Stimulated activated CD8-positive, alpha-beta memory T cell treated with anti-CD3 and anti-CD28 coated beads, Interleukin-2, amount 100 ng/mL, for 48 hours (primary cell): Measurements from ENCODE around the gene ANKRD2.
"Not testable (repeated sequence)": the region's sequence is repeated elsewhere in the genome, so short reads cannot be mapped to it uniquely, and the experiment has no call there.

Experiments
- DNase-seq, 2 donors: peaks; one replicate each; pipeline ENCODE4 v3.0.0-alpha.2; 2020; ENCODE audit warnings: low read depth in 2 of 2

The ANKRD2 gene, protein sequence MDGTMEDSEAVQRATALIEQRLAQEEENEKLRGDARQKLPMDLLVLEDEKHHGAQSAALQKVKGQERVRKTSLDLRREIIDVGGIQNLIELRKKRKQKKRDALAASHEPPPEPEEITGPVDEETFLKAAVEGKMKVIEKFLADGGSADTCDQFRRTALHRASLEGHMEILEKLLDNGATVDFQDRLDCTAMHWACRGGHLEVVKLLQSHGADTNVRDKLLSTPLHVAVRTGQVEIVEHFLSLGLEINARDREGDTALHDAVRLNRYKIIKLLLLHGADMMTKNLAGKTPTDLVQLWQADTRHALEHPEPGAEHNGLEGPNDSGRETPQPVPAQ

DNA sequence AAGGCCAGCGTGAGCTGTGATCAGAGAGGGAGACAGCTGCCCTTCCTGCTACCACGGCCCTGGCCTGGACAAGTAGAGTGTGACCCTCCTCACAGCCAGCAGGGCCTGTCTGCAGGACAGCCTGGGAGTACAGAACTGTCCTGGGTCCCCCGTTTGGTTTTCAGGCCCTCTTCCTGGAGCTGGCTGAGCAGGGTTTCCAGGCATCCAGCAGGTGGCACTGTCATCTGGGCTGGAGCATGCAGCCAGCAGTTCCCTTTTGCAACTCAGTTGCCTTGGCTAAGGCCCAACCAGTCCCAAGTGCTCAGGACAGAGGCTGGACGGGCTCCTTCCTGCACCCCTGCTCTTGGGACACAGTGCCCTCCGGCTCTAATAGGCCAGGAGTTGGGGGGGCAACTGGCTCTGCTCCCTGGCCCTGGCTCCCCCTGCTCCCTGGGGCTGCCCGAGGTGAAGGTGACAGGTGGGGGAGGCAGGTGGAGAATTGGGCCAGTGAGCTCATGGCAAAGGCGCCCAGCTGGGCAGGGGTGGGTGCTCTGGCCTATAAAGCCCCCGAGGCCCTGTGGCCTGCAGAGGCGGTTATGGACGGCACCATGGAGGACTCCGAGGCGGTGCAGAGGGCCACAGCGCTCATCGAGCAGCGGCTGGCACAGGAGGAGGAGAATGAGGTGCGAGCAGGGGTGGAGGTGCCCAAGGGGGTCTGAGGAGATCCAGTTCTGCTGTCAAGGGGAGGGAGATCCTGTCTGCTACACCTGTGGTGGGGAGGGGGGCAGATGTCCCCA is at the start of gene ANKRD2:
ANKRD2 (plus strand) TSS at position 566 of the 776 bp plus-strand sequence; CDS start at position 576, 10 bp downstream.
- DNase-seq: peak; percentile 25 to 45

DNA sequence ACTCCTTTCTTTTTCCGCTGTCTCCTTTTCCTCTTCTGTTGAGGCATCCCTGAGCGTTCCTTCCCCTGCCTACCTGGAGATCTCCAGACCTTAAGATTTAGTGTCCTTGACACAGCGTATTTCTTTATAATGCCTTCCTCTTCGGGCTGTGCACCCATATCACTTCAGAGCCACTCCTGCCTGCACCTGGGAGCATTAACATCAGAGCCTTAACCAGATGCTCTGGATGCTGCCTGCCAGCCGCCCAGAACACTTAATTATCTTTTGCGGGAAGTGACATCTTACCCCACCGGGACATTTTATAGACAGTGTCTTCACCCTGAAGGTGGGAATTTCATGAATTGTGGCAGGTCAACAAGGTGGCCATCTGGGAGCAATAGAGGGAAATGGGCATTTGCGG is 49.6 kb upstream of the ANKRD2 start:
- no peak for DNase-seq

DNA sequence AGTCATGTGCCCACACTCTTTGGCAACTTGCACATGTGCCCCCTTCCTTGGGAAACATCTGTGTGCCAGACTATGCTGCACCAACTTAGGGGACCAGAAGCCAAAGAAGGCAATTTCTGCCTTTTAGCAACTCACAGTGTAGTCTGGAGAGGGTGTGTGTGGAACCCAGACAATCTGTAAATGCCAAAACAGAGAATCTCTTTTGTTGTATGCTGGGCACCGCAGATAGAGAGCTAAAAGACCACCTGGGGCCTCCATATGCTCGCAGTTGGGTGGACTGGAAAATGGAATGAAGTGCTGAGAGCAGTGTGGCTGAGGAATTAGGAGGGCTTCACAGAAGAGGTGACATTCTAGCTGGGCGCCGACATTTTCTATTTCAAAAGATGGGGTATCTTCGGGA is 47.5 kb upstream of the ANKRD2 start:
- no peak for DNase-seq

DNA sequence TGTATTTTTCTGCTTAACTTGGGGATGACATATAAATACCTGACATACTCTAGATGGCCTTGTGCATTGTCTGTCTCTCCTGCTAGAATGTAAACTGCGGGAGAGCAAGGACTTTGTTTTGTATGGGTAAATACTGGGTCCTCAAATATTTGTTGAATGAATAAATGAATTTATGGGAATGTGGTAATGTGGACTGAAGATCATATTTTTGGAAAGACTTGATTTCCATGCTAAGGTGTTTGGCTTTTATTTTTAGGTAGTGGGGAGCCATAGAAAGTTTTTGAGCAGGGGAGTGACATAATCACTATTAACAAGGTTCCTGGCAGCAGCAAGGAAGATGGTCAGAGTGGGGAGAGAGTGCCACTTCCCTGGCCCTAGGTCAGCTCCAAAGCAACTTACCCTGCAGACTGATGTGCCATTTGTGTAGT is 46.9 kb upstream of the ANKRD2 start:
- DNase-seq: no peak

DNA sequence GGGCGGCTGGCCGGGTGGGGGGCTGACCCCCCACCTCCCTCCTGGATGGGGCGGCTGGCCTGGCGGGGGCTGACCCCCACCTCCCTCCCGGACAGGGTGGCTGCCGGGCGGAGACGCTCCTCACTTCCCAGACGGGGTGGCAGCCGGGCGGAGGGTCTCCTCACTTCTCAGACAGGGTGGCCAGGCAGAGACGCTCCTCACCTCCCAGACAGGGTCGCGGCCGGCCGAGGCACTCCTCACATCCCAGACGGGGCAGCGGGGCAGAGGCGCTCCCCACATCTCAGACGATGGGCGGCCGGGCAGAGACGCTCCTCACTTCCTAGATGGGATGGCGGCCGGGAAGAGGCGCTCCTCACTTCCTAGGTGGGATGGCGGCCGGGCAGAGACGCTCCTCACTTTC is 43.7 kb upstream of the ANKRD2 start:
- not testable (repeated sequence) for DNase-seq

DNA sequence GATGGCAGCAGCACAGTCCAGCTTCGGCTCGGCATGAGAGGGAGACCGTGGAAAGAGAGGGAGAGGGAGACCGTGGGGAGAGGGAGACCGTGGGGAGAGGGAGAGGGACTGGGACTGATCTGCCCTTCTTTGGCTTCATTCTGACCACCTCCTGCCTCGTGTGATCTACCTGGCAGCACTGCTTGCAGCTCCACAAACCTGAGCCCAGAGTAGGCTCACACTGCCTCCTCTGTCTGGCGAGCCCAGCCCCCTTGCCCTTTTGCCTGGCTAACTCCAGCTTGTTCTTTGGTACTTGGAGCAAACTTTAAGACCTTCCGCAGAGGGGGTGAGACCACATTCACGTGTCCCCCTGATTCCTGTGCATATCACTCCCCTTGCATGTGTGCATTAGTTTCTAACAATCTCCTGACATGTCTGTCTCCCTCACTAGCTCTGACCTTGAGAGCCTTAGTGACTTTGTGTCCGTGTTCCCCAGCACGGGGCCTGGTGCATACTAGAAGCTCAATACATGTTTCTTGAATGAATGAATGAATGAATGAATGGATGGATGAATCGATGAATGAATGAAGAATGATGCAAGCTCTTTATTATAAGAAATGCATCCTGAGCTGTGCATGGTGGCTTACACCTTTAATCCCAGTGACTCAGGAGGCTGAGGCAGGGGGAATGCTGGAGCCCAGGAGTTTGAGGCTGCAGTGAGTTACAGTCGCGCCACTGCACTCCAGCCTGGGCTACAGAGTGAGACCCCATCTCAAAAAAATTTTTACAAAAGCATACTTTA is 42.7 kb upstream of the ANKRD2 start:
- DNase-seq: no peak

DNA sequence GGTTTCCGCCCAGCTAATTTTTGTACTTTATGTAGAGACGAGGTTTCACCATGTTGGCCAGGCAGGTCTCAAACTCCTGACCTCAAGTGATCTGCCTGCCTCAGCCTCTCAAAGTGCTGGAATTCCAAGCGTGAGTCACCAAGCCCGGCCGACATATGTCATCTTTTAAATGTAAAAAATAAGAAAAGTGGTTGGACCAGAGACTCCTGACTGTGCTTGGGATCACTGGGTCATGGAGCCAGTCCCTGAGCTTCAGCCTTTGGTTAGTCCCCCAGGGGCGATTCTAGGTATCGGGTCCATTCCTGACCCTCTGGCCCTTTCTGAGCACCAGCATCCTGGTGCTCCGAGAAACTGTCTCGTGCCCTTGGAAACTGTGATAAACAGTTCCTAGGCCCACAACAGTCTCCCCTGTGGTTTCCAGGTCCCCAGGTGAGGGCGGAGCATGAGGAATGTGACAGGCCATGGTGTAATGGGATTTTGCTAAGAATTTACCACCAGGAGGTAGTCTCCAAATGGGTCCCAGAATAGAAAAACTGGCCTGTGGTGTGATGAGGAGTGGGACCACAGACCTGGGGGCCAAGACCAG is 41.1 kb upstream of the ANKRD2 start:
- no peak for DNase-seq

DNA sequence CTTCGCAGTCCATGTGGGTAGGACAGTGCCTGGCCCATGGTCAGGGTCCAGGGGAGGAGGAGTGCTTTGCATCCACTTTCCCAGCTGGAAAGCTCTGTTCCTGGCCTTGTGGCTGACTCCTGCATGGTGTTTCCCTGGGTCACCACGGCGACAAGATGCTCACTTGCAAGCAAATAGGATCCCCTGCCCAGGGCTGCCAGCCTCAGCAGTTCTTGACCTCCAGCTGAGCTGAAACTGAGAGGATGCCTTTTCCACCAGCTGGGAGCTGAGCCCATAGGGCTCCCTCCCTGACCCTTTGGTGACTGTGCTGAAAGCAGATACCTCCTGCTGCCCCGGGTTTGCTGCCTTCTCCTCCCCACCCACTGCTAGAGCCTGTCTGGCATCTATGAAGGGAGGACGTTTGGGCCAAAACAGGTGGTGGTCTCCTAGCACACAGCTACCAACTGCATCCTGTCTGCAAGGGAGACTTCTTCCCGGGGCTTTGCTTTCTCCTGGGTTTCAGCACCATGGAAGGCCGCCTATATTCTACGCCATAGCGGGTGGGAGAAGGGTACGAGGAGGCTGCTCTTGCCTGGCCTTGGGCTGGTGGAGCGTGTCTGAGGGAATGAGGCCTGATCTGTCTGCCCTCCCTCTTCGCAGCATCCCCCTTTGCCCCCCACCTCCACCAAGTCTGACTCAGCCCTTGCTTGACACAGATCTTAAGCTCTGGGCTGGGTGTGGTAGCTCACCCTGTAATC is 39.5 kb upstream of the ANKRD2 start:
- DNase-seq: no peak

DNA sequence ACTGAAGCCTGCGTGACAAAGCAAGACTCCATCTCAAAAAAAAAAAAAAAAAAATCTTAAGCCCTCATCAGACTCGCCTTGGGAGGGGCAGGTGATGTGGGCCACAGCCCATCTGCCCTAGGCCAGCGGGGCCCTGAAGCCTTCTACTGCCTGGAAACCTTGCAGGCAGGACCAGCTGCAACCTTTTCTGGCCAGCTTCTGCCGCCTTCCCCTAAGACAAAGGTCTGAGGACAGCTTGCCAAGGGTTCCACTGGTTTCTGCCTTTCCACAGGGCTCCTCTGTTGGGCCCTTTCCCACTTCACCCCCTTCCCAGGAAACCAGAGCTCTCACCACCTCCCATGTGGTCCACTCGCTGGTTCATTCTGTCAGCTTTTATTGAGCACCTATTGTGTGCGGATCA is 38.7 kb upstream of the ANKRD2 start:
- no peak for DNase-seq

DNA sequence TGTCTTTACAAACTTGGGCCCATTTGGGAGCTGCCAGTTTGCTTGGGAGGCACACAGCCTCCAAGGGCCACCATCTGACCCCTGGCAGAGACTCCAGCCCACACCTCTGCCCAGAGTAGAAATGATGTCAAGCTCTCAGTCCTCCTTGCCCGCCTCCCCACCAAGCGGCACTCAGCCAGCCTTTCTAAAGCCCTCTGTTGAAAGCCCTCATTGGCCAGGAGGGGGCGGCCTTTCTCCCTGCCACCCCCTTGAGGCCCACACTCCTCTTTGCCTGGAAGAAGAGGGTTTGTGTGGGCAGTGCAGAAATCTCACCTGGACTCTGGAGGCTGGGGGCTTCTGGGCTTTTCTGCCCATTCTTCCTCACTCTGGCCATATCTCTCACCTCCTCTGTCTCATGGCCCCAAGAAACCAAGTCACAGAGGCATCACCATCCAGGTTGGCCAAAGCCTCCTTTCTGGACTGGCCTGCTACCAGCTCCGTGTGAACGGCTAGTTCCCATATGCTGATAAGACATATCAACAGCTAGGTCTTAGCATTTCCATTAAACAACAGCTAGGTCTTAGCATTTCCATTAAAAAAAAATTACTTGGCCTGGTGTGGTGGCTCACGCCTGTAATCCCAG is 37.7 kb upstream of the ANKRD2 start:
- DNase-seq: peak in 1 of 2 donors; percentile 41

DNA sequence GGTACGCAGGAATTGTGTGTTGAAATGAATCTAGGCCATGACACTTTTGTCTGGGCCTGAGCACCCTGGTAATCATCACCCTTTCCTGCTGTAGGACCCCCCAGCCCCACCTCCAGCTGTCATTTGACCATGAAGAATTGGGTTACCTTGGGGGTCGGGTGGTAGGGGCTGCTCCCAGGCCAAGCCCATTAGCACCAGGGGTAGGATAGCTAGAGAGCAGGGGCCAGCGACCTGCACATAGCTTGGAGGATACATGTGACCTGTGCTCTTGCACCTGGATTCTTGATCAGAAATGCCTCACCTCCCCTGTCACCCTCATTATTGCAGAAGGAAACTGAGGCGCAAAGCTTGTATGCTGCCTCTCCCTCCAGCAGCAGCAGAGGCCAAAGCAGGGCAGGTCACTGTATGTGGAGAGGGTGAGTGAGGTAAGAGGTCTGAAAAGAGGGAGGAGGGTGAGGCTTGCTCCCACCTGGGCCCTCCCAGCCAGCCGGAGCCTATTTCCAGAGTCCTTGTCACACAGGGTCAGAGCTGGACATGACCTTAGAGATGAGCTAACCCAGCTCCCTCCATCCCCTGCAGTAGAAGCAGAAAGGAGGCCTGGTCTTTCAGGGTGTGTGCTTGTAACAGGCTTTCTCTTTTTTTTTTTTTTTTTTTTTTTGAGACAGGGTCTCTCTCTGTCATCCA is 35.3 kb upstream of the ANKRD2 start:
- no peak for DNase-seq

DNA sequence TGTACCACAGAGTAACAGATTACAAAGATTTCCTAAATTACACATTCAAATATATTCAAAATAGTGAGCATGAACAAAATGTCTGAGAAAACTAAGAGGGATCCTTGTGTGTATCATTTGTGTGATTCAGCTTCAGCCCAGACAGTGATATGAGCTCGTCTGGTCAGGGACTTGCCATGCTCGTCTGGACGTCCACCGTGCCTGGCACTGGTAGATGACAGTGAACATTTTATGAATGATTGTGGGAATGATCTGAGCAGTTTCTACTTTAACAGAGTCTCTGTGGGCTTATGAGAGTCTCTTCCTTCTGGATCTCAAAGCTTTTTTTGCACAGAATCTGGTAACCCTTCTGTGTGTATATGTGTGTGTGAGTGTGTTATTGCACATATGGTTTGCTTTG is 34.2 kb upstream of the ANKRD2 start:
- DNase-seq: no peak

DNA sequence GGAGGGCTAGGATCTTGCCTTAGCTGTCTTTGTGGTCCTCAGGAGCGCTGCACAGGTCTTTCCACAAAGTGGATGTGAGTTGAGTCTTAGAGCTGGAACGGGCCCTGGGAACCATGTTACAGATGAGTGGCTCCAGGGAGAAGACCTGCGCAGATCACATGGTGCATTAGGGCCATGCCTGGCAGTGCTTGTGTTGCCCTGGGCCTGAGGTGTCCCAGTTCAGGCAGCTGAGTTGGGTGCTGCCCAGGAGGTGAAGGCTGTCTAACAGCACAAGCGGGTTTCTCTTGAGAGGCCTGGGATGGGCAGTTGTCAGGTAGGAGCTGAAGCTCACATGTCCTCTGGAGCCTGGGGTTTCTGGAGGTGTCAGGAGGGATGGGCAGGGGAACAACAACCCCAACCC is 33.7 kb upstream of the ANKRD2 start:
- DNase-seq: no peak

DNA sequence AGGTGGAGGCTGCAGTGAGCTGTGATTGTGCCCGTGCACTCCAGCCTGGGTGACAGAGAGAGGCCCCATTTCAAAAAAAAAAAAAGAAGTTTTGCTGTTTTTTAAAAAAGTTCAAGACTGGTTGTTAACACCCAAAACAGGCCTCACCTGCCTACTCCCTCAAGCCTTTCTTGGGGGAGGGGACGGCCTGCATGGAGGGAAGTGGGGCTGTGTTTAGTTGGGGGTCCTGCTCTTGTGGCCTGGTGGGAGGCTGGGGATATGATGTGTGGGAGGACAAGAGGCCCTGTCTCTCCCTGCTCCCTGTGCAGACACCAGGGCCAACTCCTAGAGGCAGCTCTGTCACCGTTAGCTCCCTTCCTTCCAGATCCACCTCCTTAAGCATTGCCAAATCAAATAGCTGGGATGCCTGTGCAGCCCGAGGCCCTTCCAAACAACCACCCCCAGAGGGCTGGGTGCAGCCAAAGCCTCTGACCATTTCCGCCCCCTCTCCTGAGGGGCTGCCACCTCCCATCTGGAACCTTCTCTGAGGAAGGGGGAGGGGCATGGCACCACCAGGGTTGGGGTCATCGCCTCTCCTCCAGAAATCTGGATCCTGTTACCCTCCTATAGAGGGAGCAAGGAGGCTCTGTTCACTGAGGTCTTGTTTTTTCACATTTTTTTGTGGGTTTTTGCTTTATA is 32.9 kb upstream of the ANKRD2 start:
- DNase-seq: no peak

DNA sequence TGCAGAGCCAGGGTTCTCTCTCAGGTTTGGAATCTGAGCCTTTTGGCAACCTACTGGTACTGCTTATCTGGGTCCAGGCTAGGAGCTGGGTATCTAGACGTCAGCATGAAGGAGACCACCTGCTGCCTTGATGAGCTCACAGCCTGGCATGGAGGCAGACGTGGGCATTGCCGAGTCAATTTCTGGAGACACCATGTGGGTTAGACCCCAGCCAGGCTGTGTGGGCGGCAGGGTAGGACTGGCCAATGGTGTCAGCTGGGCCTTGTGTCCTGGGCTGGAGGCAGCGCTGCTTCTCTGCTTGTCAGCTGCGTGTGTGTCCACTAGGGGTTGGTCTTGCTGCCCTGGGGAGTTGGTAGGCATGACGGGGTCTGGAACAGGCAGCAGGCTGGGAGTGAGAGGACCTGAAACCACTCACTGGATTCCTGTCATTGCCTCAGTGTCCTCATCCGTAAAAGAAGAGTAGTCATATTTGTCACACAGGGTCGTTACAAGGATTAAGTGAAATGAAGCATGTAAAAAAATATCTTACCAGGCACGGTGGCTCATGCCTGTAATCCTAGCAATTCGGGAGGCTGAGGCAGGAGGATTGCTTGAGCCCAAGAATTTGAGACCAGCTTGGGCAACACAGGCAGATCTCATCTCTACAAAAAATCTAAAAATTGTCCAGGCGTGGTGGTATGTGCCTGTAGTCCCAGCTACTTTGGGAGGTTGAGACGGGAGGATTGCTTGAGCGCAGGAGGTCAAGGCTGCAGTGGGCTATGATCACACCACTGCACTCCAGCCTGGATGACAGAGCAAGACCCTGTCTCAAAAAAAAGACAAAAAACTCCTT is 31.7 kb upstream of the ANKRD2 start:
- DNase-seq: no peak

DNA sequence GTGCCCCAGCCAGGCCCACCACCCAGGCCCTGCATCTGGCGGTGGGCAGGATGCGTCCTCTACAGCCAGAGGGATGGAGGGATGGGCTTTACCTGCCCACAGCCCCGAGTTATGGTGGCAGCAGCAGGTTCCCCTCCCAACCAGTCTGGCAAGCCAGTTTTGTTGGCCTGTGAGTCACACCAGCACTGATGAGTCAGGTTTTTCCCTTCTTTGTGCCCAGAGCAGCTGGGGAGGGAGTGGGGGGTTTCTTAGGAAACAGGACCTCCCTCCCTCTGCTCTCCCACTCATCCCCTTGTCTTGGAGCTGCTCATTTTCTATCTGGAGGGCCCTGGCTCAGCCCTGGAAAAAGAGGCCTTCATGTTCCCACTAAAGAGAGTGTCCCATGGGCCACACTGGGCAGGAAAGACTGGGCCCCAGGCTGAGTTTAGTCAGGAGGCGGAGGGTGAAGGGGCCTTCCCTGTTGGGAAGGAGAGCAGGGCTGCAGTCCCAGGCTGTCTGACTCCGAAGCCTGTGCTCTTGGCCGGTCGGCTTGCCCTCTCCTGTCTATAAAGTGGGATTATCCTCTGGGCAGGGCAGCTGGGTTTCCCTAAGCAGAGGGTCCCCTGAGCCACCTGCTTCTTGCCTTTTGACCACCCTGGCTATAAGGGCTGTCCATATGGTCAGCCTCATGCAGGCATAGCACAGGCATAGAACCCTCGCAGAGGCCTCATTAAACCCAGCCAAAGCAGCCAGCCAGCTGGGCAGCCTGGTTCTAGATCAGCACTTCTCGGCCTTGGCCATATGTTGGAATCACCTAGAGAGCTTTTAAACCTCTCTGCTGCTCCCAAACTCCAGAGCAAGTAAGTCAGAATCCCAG is 30.2 kb upstream of the ANKRD2 start:
- DNase-seq: peak; percentile 23 to 35

DNA sequence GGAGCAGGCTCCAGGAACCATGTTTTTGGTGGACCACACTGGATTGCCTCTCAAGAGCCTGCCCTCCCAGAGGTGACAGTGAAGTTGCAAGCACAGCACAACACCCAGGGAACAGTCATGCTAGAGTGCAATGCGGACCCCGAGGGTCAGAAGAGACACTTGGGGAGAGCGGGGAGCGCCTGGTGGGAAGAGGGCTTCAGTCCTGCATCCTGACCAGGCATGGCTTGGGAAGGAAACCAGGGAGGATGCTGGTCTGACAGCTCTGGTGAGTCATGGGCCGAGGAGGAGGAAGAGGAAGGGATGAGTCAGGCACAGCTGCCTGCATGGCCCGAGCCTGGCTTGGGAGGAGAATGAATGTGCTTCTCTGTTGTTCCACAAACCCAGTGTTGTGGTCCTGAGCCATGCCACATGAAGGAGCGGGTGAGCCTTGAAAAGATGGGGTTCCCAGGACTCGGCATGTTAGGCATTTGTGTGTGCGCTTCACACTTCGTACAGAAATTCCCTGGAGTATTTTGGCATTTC is 29.5 kb upstream of the ANKRD2 start:
- peak; percentile 27 to 48 for DNase-seq
